ENCODE data around the gene GLMP.
"Not testable (repeated sequence)": the region's sequence is repeated elsewhere in the genome, so short reads cannot be mapped to it uniquely, and the experiment has no call there.

The GLMP gene, protein sequence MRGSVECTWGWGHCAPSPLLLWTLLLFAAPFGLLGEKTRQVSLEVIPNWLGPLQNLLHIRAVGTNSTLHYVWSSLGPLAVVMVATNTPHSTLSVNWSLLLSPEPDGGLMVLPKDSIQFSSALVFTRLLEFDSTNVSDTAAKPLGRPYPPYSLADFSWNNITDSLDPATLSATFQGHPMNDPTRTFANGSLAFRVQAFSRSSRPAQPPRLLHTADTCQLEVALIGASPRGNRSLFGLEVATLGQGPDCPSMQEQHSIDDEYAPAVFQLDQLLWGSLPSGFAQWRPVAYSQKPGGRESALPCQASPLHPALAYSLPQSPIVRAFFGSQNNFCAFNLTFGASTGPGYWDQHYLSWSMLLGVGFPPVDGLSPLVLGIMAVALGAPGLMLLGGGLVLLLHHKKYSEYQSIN

DNA sequence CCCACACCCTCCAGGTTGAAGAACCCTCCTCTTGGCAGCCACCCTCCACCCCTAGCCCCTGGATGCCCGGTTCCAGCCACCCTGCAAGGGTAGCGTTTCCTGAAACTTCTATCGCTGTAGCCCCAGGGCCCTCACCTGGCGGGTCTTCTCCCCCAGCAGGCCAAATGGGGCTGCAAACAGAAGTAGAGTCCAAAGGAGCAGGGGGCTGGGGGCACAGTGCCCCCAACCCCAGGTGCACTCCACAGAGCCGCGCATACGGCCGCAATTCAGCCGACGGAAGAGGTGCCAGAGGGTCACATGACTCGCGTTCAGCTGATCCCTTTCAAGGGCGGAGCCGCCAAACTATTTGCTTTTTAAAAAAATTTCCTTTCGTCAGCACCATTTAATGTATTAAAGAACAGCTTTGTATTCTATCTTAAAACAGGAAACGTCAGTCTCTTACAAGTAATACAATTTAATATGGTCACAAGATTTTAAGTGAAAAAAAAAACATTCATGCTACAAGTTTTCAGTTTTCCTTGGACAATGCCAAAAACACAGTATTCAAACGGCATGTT, at the start of gene GLMP:
GLMP (minus strand) TSS at position 289 of the 557 bp plus-strand sequence; CDS start at position 255, 34 bp downstream.
- DNase-seq (ENCODE audit: low read depth in 2 of 2), result peak in 1 of 2 donors; percentile 7

DNA sequence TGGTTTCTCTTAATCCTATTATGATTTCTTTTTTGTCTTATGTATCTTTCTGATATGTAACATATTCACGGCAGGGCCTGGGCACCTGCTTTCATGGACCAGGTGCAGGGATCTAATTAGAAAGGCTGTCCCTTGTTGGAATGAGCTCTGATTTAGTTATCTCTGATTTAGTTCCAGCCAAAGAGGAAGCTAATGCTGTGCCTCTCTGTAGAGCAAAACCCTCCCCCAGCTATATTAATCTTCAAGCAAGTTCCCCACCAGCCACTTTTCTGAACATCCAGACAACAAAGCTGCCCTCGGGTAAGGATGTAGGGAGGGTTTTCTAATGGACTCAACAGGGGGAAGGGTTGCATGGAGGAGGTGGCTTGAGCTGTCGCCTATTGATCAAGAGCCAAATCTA, 48.9 kb upstream of the GLMP start:
- DNase-seq (ENCODE audit: low read depth in 2 of 2), result no peak

DNA sequence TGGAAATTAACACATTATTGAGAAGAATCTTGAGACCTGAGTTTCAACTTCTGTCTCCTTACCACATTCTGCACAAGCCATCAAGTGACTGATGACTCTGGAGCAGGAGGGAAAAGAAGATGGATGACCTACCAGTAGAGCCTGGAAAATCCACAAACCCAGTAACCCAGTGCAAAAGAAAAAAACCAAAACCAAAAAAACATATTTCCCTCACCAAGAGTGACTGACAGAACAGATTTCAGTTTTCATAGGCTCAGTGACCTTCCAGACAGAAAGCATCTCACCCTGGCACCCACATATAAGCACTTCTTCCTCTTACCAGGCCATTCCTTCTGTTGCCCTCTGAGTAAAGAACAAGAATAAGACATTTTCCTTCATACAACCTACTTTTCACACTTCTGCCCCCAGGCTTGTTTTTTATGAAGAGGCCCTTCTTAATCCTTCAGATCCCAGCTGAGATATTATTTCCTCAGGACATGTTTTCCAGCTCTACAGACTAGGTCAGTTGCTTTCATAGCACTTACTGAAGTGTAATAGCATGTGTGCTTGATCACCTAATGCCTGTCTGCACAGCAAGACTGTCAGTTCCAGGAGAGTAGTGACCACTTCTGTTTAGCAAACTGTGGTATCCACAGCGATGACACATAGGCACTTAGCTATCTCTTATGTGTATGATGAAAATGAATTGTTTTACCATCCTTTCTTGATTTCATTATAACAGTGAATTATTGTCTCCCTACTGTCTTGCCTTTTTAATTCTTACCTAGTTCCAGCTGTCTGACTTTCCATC, 46.9 kb upstream of the GLMP start:
- DNase-seq (ENCODE audit: low read depth in 2 of 2), result no peak

DNA sequence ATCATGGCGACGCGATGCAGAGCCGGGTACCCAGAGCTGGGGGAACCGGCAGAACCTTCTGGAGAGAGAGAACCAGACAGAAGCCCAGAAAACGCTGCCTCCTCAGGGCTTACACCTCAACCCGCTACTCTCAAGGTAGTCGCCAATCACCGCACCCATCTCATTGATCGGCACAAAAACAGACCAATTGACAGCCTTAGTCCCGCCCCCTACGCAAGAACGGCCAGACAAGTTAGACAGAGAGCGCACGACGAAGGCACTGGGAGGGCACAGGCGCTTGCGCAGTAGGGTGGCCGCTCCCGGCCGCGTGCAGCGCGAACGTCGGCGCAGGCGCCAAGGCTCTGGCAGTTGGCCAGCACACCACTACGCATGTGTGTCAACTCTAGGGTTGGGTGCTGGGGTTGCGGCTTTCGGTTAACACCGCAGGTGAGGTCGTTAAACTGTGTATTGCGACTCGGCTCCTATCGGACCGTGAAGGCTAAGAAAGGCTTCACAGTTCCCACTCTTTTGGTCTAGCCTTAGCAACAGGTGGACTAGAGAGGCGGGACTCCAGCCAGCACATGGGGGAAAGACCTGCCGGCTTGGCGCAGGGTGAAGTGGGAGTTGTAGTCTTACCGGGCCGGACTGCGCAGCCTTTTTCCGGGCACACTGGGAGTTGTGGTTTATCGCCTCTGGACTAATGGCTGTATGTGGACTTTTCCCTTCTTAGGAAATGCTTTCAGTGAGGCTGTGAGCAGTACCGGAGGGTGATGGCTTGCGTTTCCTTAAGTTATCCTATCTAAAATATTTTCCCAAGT, 42.9 kb upstream of the GLMP start, which contains the start of the genes CCT3 and TSACC:
CCT3 (minus strand) TSS at position 113 of the 797 bp plus-strand sequence; CDS start at position 5, 108 bp downstream.
TSACC (plus strand) TSS at position 347 of the 797 bp plus-strand sequence. CDS start 1,232 bp downstream, outside the sequence.
- peak; percentile 97 for DNase-seq (ENCODE audit: low read depth in 2 of 2)

DNA sequence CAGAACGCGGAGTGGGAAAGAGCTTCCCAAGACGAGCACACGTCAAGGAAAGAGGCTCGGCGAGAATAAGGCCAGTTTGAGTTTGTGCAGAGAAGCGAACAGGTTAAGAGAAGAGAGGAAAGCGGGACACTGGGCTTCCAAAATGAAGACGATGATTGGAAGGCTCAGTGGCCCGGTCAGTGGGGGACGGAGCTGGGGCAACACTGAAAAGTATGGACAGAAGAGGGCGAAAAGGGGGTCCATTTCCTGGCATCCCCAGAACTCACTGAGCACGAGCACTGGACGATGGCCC, 42.4 kb upstream of the GLMP start:
- DNase-seq (ENCODE audit: low read depth in 2 of 2), result peak in 1 of 2 donors; percentile 15

DNA sequence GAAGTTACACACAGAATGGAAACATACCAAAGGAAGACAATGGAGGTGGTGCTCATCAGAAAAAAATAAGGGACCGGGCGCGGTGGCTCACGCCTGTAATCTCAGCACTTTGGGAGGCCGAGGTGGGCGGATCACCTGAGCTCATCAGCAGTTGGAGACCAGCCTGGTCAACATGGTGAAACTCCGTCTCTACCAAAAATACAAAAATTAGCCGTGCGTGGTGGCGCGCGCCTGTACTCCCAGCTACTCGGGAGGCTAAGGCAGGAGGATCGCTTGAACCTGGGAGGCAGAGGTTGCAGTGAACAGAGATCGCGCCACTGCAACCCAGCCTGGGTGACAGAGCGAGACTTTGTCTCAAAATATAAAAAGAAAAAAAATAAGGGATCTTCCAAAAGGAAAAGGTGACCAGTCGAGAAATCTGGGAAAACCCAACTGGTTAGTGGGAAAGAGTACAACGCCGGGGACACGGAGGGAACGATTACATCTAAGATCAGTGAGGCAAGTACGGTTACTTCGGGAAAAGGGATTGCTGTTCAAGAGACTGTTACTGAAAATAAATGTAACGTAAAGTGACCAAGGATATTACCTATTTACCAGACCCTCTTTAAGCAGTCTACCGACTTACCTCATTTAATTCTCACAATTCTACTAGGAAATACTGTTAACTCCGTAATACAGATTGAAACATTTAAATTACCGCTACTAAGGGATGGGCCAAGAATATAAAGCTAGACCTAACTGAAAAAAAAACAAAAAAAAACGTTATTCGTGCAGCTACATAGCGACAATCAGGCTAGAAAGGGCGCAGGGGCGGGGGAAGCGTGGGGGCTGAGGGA, 41.8 kb upstream of the GLMP start:
- DNase-seq (ENCODE audit: low read depth in 2 of 2), result no peak

DNA sequence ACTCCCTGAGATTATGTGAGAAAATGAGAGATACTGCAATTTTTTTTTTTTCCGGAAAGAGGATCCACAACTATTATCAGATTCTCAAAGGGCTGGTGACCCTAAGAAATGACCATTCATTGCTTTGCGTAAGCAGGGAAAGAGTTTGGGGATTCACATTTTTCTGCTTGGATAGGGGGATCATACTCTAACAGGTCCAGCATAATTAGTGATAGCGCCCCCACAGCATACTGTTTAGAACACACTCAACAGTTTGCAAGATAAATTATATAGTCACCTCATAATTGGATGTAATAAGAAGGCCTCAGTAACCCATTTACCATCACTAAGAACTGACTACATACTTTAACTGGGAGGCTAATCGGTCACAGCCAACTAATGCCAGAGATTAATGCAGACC, 40.8 kb upstream of the GLMP start:
- DNase-seq (ENCODE audit: low read depth in 2 of 2), result no peak

DNA sequence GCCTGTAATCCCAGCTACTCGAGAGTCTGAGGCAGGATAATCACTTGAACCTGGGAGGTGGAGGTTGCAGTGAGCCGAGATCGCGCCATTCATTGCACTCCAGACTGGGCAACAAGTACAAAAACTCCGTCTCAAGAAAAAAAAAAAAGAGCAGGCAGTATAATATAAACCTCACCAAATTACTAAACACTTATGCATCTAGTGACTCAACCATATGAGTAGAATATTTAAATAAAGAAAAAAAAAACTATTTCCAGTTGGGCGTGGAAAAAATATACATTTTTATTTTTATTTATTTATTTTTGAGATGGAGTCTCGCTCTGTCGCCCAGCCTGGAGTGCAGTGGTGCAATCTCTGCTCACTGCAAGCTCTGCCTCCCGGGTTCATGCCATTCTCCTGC, 27.7 kb upstream of the GLMP start:
- not testable (repeated sequence) for DNase-seq (ENCODE audit: low read depth in 2 of 2)

- DNase-seq (ENCODE audit: low read depth in 2 of 2), result no peak
Observed at GRCh38 chr1:156320560-156320959, 25.1 kb upstream of the GLMP start.

GRCh38 chr1:156319664-156320063, 24.2 kb upstream of the GLMP start:
- no peak for DNase-seq (ENCODE audit: low read depth in 2 of 2)

DNA sequence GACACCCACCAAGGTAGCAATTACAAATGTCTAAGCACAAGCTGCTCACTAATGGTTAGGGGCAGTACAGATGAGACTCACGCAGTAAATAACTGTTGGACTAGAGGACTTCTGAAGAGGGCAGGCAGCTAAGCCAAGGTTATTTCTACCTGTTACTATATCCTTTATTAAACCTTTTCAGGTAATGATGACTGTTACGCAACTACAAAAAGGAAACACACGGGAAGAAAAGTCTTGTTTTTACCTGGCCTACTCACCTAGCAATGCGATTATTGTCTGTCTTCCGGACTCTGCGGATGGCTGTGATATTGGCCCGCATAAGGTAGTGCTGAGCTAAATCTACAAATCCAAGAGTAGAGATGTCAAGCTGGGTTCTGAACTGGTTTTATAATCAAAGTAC, 21.4 kb upstream of the GLMP start:
- no peak for DNase-seq (ENCODE audit: low read depth in 2 of 2)

DNA sequence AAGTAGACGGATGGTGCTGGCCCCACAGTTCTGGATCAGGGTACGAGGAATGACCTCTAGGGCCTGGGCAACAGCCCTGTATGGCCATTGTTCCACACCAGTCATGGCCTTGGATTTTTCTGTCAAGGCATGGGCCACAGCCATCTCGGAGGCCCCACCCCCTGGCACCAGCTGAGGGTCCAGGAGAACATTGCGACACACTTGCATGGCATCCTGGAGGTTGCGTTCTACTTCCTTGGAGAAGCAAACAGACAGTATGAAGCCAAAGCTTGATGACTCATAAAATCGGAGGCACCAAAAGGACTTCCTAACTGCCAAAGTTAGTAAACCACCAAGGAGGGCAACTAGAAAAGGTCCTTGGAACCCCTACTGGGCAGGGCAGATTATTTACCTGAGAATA, 15.5 kb upstream of the GLMP start:
- DNase-seq (ENCODE audit: low read depth in 2 of 2), result no peak

DNA sequence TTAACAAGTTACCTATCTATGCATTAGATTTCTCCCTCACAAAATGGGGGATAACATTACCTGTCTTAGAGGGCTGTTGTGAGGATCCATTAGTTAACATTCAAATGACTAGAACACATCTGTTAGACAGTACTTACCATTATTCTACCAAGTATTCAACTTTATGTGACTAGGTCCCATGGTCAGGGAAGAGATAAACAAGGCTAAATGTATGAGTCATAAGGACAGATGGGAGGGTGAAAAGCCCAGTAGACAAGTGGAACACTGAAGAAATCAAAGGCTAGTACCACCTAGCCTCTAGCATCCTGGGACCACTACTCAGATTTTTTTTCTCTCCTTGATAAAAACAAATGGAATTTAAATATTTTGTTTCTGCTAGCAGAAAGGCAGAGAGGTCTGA, 12.6 kb upstream of the GLMP start:
- DNase-seq (ENCODE audit: low read depth in 2 of 2), result no peak

DNA sequence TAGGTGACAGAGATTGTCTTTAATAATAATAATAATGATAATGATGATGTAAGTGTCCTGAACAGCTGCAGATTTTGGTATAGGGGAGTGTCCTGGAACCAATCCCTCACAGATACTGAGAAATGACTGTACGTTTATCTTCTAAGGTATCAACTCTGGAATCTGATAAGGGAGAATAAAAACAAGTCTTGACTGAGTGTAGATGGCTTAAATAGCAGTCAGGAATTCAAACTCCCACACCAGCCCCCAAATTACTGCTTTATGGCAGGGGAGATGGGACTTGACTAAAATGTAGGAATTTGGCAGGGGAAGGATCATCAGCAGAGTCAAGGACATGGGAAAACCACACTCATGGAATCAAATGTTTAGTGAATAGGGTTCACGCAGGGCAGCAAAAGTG, 9.7 kb upstream of the GLMP start:
- DNase-seq (ENCODE audit: low read depth in 2 of 2), result no peak

GRCh38 chr1:156303241-156303640, 7.8 kb upstream of the GLMP start:
- DNase-seq (ENCODE audit: low read depth in 2 of 2), result no peak

- DNase-seq (ENCODE audit: low read depth in 2 of 2), result no peak
Observed at GRCh38 chr1:156298852-156299357, 3.4 kb upstream of the GLMP start, which contains the start of gene VHLL. VHLL (minus strand) TSS chr1:156299307; CDS start chr1:156299189, 118 bp downstream.

- no peak for DNase-seq (ENCODE audit: low read depth in 2 of 2)
Observed at GRCh38 chr1:156293895-156294294, 1.6 kb downstream of the GLMP start.

DNA sequence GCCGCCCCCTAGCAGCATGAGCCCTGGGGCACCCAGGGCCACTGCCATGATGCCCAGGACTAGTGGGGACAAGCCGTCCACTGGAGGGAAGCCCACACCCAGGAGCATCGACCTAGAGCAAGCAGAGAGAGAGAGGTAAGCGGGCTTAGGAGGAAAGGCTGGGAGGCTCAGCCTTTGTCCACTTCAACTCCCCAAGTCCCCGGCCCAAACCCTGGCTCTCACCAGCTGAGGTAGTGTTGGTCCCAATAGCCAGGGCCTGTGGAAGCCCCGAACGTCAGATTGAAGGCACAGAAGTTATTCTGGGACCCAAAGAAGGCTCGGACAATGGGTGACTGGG, 2.4 kb downstream of the GLMP start:
- DNase-seq (ENCODE audit: low read depth in 2 of 2), result no peak

GRCh38 chr1:156291226-156292061, 4.0 kb downstream of the GLMP start:
- DNase-seq (ENCODE audit: low read depth in 2 of 2), result no peak

GRCh38 chr1:156289857-156290256, 5.6 kb downstream of the GLMP start:
- DNase-seq (ENCODE audit: low read depth in 2 of 2), result no peak
